ENCODE data around the gene PBRM1.

DNA sequence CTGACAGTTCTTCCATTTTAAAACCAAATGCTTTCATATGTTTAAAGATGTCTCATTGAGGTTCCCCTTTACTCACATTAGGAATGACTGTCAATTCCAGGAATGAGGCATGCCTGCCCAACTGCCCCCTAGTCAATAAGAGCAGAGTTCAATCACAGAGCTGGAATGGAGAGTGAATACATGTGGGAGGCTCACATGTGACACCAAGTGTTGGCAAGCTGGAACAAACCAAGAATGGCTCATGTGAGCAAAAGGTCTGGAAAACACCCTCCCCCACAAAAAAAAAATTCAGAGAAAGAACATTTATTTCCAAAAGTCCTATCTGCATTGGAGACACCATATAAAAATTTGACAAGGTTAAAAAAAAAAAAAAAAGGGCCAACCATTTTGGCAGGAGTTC lies 3.7 kb downstream of the PBRM1 start:
- no peak for TF ChIP-seq POLR2A (IDR thresholded peaks at IDR 0.05; ENCODE audit: control extremely low read depth in 1 of 2, low read depth in 2 of 2, low read length in 2 of 2)
- no peak for TF ChIP-seq HDAC6 (IDR thresholded peaks at IDR 0.05; ENCODE audit: low read depth, low read length)
- TF ChIP-seq, protein P1, sequence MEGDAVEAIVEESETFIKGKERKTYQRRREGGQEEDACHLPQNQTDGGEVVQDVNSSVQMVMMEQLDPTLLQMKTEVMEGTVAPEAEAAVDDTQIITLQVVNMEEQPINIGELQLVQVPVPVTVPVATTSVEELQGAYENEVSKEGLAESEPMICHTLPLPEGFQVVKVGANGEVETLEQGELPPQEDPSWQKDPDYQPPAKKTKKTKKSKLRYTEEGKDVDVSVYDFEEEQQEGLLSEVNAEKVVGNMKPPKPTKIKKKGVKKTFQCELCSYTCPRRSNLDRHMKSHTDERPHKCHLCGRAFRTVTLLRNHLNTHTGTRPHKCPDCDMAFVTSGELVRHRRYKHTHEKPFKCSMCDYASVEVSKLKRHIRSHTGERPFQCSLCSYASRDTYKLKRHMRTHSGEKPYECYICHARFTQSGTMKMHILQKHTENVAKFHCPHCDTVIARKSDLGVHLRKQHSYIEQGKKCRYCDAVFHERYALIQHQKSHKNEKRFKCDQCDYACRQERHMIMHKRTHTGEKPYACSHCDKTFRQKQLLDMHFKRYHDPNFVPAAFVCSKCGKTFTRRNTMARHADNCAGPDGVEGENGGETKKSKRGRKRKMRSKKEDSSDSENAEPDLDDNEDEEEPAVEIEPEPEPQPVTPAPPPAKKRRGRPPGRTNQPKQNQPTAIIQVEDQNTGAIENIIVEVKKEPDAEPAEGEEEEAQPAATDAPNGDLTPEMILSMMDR (IDR thresholded peaks at IDR 0.05; ENCODE audit: control extremely low read depth in 1 of 3, insufficient read depth in 1 of 3, low read depth in 1 of 3, low read length in 3 of 3): peak in 2 of 3 experiments; percentile 9; a peak in 2 of 4 replicates
- TF ChIP-seq SRF (IDR thresholded peaks at IDR 0.05; ENCODE audit: low read depth, low read length): no peak
- TF ChIP-seq, protein P2, sequence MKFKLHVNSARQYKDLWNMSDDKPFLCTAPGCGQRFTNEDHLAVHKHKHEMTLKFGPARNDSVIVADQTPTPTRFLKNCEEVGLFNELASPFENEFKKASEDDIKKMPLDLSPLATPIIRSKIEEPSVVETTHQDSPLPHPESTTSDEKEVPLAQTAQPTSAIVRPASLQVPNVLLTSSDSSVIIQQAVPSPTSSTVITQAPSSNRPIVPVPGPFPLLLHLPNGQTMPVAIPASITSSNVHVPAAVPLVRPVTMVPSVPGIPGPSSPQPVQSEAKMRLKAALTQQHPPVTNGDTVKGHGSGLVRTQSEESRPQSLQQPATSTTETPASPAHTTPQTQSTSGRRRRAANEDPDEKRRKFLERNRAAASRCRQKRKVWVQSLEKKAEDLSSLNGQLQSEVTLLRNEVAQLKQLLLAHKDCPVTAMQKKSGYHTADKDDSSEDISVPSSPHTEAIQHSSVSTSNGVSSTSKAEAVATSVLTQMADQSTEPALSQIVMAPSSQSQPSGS (IDR thresholded peaks at IDR 0.05; ENCODE audit: low read length): no peak

All from H1 (cell line).